Retinal pigment epithelial cell (primary cell): ENCODE measurements around the gene AGPAT3.
"Not testable (repeated sequence)": the region's sequence is repeated elsewhere in the genome, so short reads cannot be mapped to it uniquely, and the experiment has no call there.

ENCODE experiments used
- DNase-seq: peaks from one replicate; pipeline ENCODE4 v3.0.0-alpha.2; 2010; ENCODE audit warnings: low read depth
- H3K4me3 ChIP-seq: 2 replicates; pipeline ENCODE4 v1.5.1; 2011; ENCODE audit warnings: mild to moderate bottlenecking, low read length, control low read depth, moderate library complexity
- CTCF ChIP-seq: conservative IDR thresholded peaks from 2 replicates; pipeline ENCODE4 v1.5.1; 2011; ENCODE audit warnings: low read depth, low read length, control low read depth, inconsistent platforms

AGPAT3 gene

GRCh38 chr21:43820466-43820865, 44.6 kb upstream of the AGPAT3 start:
- TF ChIP-seq CTCF: no peak
- H3K4me3 ChIP-seq: no peak overlapping the region
- no peak for DNase-seq

GRCh38 chr21:43822166-43822565, 42.9 kb upstream of the AGPAT3 start:
- H3K4me3 ChIP-seq, DNase-seq: not testable (repeated sequence)

- not testable (repeated sequence) for H3K4me3 ChIP-seq, DNase-seq
Measured at GRCh38 chr21:43822741-43823140, 42.3 kb upstream of the AGPAT3 start.

GRCh38 chr21:43824333-43825241, 40.4 kb upstream of the AGPAT3 start:
- TF ChIP-seq CTCF: no peak
- no peak overlapping the region for H3K4me3 ChIP-seq
- no peak for DNase-seq

GRCh38 chr21:43825242-43825935, 39.6 kb upstream of the AGPAT3 start:
- DNase-seq: no peak
- no peak for TF ChIP-seq CTCF
- H3K4me3 ChIP-seq: no peak overlapping the region

GRCh38 chr21:43825936-43826622, 38.9 kb upstream of the AGPAT3 start:
- TF ChIP-seq CTCF: peak; percentile 39
- no peak overlapping the region for H3K4me3 ChIP-seq
- no peak for DNase-seq

- DNase-seq: no peak
- H3K4me3 ChIP-seq: no peak overlapping the region
- TF ChIP-seq CTCF: no peak
Measured at GRCh38 chr21:43826623-43826974, 38.4 kb upstream of the AGPAT3 start.
